A673 (cell line): ENCODE results near the gene ZMAT5. TPM values are rescaled to one million over a fixed set of nuclear protein-coding genes. Genes with fewer than 3 reads are reported as not detected.

Source experiments
- BruUV-seq: library from RNA; stranded (reverse); fragments of 400-500 nt; replicated peaks from 2 replicates; lab custom pipeline; 2021; lab: Mats Ljungman, UMichigan
- CTCF ChIA-PET: fragments of 300-600 bp; sonication (Branson Sonifier 250); formaldehyde crosslinking; loops from one replicate; lab custom pipeline; 2022; ENCODE audit warnings: antibody characterized with exemption; lab: Charles Lee
- POLR2A ChIA-PET: fragments of 300-600 bp; sonication (Branson Sonifier 250); formaldehyde crosslinking; loops from one replicate; lab custom pipeline; 2022; ENCODE audit warnings: antibody characterized with exemption; ENCODE audit not compliant: low non-redundant PET; lab: Charles Lee
- DNase-seq: peaks from one replicate; pipeline ENCODE4 v3.0.0-alpha.2; 2015; ENCODE audit warnings: low spot score
- H3K27ac ChIP-seq: fragments of 200-600 bp; sonication (generic); 2 replicates; pipeline ENCODE4 v1.5.1; 2016; ENCODE audit warnings: mixed run types, low read depth, mild to moderate bottlenecking, mixed read lengths, antibody characterized with exemption, low read length; ENCODE audit not compliant: poor library complexity, severe bottlenecking
- H3K27me3 ChIP-seq: fragments of 200-600 bp; sonication (generic); replicated peaks from 2 replicates; pipeline ENCODE4 v1.6.1; 2017; ENCODE audit warnings: mixed run types, low read depth, mild to moderate bottlenecking, mixed read lengths, antibody characterized with exemption, low read length; ENCODE audit not compliant: insufficient read depth, poor library complexity
- H3K36me3 ChIP-seq: fragments of 200-600 bp; sonication (generic); 2 replicates; pipeline ENCODE4 v1.6.1; 2016; ENCODE audit warnings: mixed run types, mild to moderate bottlenecking, mixed read lengths, antibody characterized with exemption, low read length; ENCODE audit not compliant: insufficient read depth, poor library complexity, severe bottlenecking
- H3K4me1 ChIP-seq: fragments of 200-600 bp; sonication (generic); 2 replicates; pipeline ENCODE4 v1.6.1; 2017; ENCODE audit warnings: mixed run types, mild to moderate bottlenecking, mixed read lengths, antibody characterized with exemption, low read length; ENCODE audit not compliant: insufficient read depth, poor library complexity, severe bottlenecking
- H3K4me3 ChIP-seq: fragments of 200-600 bp; sonication (generic); 2 replicates; pipeline ENCODE4 v1.5.1; 2016; ENCODE audit warnings: low read depth, mixed run types, mild to moderate bottlenecking, mixed read lengths, low read length; ENCODE audit not compliant: poor library complexity, severe bottlenecking
- H3K9me3 ChIP-seq: fragments of 200-600 bp; sonication (generic); 2 replicates; pipeline ENCODE4 v1.6.1; 2016; ENCODE audit warnings: mixed run types, low read depth, mild to moderate bottlenecking, mixed read lengths, antibody characterized with exemption, low read length; ENCODE audit not compliant: poor library complexity, severe bottlenecking
- EZH2 ChIP-seq: fragments of 200-600 bp; sonication (generic); IDR thresholded peaks from 2 replicates; pipeline ENCODE4 v1.6.1; 2017; ENCODE audit warnings: borderline replicate concordance, low read depth, mild to moderate bottlenecking, mixed read lengths, antibody characterized with exemption, low read length; ENCODE audit not compliant: poor library complexity, severe bottlenecking
- intact Hi-C: fragments of 100-400 bp; cut with micrococcal nuclease; formaldehyde crosslinking; loops from one replicate; pipeline ENCODE4 v1.10.0; 2022; ENCODE audit not compliant: unreplicated experiment
- total RNA-seq: library from RNA; stranded (reverse); gene quantifications from 2 replicates; pipeline ENCODE4 v1.2.3, GENCODE V29; 2021
- TF ChIP-seq, protein P1 (sequence below): fragments of 300-800, 200-600 bp; sonication (generic); conservative IDR thresholded peaks from 2 replicates; pipeline ENCODE4 v1.5.1; 2017; ENCODE audit warnings: low read depth, mild to moderate bottlenecking, antibody characterized with exemption, low read length, moderate library complexity, mixed read lengths

Gene ZMAT5
- total RNA-seq, 1 experiment from 2014 or later: 19.8 TPM

DNA sequence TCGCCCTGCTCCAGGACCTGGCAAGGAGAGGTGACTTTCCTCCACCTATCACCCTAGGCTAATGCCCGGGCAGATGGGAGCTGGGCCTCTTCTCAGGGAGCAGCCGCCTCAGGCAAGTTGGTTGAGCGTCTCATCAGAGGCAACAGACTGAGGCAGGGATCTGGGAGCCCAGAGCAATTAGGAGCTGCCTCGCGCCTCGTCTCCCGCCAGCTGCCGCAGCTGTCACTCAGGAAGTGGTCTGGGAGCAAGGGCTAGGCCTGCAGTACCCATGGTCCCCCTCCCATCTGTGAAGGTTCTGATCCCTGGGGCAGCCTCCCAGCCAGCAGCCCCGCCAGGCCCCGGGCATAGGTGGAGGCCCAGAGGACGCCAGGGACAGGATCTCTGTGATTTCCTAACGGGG is 51.6 kb downstream of the ZMAT5 start:
- no TSS peak for BruUV-seq
- POLR2A ChIA-PET: no interaction called here
- CTCF ChIA-PET: no interaction called here
- no peak overlapping the region for H3K4me3 ChIP-seq
- H3K27me3 ChIP-seq: peaks cover 27% of the 10 kb centered on the region
- H3K9me3 ChIP-seq: no peaks in the 10 kb centered on the region
- no peak for TF ChIP-seq EZH2
- TF ChIP-seq, protein P1, sequence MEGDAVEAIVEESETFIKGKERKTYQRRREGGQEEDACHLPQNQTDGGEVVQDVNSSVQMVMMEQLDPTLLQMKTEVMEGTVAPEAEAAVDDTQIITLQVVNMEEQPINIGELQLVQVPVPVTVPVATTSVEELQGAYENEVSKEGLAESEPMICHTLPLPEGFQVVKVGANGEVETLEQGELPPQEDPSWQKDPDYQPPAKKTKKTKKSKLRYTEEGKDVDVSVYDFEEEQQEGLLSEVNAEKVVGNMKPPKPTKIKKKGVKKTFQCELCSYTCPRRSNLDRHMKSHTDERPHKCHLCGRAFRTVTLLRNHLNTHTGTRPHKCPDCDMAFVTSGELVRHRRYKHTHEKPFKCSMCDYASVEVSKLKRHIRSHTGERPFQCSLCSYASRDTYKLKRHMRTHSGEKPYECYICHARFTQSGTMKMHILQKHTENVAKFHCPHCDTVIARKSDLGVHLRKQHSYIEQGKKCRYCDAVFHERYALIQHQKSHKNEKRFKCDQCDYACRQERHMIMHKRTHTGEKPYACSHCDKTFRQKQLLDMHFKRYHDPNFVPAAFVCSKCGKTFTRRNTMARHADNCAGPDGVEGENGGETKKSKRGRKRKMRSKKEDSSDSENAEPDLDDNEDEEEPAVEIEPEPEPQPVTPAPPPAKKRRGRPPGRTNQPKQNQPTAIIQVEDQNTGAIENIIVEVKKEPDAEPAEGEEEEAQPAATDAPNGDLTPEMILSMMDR: no peak
- DNase-seq: no peak
- no peak overlapping the region for H3K27ac ChIP-seq
- no peaks in the 10 kb centered on the region for H3K4me1 ChIP-seq
- intact Hi-C loops: no loop called here
- no peaks in the 10 kb centered on the region for H3K36me3 ChIP-seq

DNA sequence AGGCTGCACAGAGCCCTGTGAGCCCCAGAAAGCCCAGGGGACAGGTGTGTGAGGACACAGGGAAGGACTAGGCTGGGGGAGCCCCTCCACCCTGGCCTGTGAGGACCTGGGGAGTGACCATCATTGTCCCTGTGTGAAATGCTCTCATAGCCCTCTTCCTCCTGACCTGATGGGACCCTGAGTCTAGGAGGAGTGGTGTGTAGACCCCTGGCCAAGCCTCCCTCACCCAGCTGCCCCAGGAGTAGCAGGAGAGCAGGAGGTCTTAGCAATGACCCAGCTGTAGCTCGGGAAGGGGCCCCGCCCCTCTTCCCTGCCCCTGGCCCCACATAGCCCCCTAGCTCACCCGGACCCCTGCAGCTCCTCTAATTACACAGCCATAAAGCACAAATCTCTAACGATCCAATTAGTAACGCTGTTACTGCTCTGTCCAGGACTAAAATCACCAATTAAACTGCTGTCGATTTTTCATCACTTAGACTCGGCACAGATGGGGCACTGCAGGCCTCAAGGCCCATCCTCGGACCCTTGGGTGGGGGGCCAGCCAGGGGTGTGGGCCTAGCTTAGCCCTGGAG is 53.6 kb downstream of the ZMAT5 start:
- no peak overlapping the region for H3K27ac ChIP-seq
- no peaks in the 10 kb centered on the region for H3K4me1 ChIP-seq
- H3K9me3 ChIP-seq: no peaks in the 10 kb centered on the region
- intact Hi-C loops: no loop called here
- POLR2A ChIA-PET: no interaction called here
- H3K27me3 ChIP-seq: peaks cover 12% of the 10 kb centered on the region
- TF ChIP-seq EZH2: no peak
- TF ChIP-seq, protein P1: no peak
- BruUV-seq: no TSS peak
- no peak for DNase-seq
- no peak overlapping the region for H3K4me3 ChIP-seq
- CTCF ChIA-PET: no interaction called here
- no peaks in the 10 kb centered on the region for H3K36me3 ChIP-seq

DNA sequence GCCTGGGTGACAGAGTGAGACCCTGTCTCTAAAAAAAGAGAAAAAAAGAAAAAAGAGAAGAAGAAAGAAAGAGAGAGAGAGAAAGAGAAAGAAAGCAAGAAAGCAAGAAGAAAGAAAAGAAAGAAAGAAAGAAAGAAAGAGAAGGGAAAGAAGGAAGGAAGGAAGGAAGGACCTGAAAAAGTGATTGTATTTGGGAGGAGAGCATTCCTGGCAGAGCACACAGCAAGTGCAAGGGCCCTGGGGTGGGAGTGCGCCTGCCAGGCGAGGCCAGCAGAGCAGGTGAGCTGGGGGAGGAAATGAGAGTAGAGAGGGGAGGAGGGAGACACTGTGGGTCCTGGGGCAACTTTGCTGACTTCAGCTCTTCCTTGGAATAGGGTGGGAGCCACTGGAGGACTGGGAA is 54.7 kb downstream of the ZMAT5 start:
- no peaks in the 10 kb centered on the region for H3K36me3 ChIP-seq
- intact Hi-C loops: no loop called here
- DNase-seq: no peak
- no peak overlapping the region for H3K27ac ChIP-seq
- no peak overlapping the region for H3K4me3 ChIP-seq
- POLR2A ChIA-PET: no interaction called here
- no TSS peak for BruUV-seq
- CTCF ChIA-PET: no interaction called here
- TF ChIP-seq, protein P1: no peak
- no peak for TF ChIP-seq EZH2
- no peaks in the 10 kb centered on the region for H3K4me1 ChIP-seq
- peaks cover 10% of the 10 kb centered on the region for H3K27me3 ChIP-seq
- no peaks in the 10 kb centered on the region for H3K9me3 ChIP-seq
